Stimulated activated CD4-positive, alpha-beta T cell treated with anti-CD3 and anti-CD28 coated beads, TNF-alpha, amount 100 ng/mL, for 4 hours (primary cell): ENCODE data around the gene MYBL2.
"Not testable (repeated sequence)": the region's sequence is repeated elsewhere in the genome, so short reads cannot be mapped to it uniquely, and the experiment has no call there.

ENCODE experiments used
- DNase-seq, 3 experiments: peaks; one replicate each; pipeline ENCODE4 v3.0.0-alpha.2; 2020; ENCODE audit warnings: low read depth in 3 of 3

The MYBL2 gene

DNA sequence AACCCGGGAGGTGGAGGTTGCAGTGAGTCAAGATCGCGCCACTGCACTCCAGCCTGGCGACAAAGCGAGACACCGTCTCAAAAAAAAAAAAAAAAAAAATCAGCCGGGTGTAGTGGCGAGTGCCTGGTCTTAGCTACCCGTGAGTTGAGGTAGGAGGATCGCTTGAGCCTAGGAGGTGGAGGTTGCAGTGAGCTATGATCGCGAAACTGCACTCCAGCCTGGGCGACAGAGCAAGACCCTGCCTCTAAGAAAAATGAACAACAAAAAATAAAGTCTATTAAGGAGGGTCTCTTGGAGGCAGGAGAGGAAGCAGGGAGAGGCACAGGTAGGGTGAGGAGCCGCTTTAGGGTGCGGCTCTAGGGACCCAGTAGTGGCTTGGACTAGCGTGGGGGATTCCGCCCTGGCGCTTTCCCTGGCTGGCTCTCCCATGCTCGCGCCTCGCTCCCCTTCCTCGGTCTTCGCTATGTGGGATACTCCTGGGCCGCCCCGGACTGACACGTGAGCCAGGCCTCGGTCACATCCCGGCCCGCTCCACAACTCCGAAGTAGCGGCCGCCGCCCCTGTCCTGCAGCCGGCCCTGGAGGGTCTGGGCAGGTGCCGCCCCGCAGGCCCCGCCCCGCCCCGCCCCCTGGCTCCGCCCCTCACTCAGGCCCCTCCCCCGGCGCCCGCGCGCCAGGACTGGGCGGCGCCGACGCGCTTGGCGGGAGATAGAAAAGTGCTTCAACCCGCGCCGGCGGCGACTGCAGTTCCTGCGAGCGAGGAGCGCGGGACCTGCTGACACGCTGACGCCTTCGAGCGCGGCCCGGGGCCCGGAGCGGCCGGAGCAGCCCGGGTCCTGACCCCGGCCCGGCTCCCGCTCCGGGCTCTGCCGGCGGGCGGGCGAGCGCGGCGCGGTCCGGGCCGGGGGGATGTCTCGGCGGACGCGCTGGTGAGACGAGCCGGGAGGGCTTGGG is at the start of gene MYBL2:
Gene MYBL2 (plus strand): TSS at position 739 of the 953 bp plus-strand sequence. CDS start 170 bp downstream, at position 909.
- DNase-seq = peak; percentile 35 to 57 (median 51)

- DNase-seq = no peak
Measured at GRCh38 chr20:43631598-43631997, 35.3 kb upstream of the MYBL2 start.

- DNase-seq = no peak
Measured at GRCh38 chr20:43636429-43636828, 30.5 kb upstream of the MYBL2 start.

GRCh38 chr20:43642548-43642947 is 24.4 kb upstream of the MYBL2 start:
- no peak for DNase-seq

DNA sequence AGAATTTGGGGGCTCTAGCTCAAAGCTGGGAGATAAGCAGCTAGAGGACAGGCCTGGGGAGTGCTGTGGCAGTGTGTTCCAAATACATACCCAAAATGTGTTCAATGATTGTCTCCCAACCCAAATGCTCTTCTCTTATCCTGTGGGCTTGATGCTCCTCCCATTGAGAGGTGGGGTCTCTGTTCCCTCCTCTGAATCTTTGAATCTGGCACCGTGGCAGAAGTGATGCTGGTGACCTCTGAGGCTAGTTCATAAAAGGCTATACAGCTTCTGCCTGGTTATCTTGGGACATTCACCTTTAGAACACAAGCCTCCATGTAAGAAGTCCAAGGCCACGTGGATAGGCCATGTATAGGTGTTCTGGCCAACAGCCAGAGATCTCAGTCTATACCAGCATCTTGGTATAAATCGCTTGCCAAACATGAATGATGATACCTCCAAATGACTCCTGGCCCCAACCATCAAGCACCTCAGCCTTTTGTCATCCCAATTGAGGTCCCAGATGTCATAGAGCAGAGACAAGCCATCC is 15.9 kb upstream of the MYBL2 start:
- DNase-seq = no peak

DNA sequence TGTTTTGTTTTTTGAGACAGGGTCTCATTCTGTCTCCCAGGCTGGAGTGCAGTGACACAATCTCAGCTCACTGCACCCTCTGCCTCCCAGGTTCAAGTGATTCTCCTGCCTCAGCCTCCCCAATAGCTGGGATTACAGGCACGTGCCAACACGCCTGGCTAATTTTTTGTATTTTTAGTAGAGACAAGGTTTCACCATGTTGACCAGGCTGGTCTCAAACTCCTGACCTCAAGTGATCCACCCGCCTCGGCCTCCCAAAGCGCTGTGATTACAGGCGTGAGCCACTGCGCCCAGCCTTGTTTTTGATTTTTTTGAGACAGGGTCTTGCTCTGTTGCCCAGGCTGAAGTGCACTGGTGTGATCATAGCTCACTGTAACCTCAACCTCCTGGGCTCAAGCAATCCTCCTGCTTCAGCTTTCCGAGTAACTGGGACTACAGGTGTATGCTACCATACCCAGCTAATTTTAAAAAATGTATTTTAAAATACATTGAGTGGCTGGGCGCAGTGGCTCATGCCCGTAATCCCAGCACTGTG is 15.2 kb upstream of the MYBL2 start:
- not testable (repeated sequence) for DNase-seq

DNA sequence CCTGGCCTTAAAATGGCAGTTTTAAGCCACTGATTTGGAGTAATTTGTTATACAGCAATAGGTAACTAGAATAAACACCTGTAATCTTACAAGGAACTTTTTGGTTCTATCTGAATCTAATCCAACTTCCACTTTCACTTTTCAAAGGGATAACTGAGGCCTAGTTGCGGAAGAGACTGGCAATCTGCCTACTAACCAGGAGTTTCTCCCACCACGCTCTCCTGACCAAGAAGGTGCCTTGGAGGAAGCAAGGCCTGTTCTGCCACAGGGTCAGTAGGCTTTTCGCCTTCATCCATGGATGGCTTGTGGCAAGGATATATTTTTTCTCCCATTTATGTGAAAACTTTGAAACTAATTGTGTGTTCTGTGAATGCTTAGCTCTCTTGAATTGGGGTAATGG is 12.9 kb upstream of the MYBL2 start:
- no peak for DNase-seq

- DNase-seq = not testable (repeated sequence)
Measured at GRCh38 chr20:43655176-43655575, 11.7 kb upstream of the MYBL2 start.

- no peak for DNase-seq
Measured at GRCh38 chr20:43655937-43656336, 11.0 kb upstream of the MYBL2 start.

GRCh38 chr20:43658069-43658722 is 8.7 kb upstream of the MYBL2 start:
- DNase-seq = no peak

DNA sequence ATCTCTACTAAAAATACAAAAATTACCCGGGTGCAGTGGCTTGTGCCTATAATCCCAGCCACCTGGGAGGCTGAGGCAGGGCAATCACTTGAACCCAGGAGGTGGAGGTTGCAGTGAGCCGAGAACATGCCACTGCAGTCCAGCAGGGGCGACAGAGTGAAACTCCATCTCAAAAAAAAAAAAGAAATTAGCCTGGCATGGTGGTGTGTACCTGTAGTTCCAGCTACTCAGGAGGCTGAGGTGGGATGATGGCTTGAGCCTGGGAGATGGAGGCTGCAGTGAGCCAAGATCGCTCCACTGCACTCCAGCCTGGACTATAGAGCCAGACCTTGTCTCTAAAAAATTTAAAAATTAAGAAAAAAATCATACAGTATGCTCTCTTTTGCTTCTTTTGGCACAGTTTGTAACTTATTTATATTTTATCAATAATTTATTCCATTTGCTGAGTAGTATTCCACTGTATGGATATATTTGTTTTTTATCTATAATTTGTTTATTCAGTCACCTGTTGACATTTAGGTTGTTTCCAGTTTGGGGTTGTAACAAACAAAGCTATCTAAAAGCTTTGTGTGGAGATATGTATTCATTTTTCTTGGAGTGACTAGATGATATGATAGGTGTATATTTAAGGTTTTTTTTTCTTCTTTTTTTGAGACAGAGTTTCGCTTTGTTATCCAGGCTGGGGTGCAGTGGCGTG is 8.0 kb upstream of the MYBL2 start:
- DNase-seq = no peak

GRCh38 chr20:43662943-43663655 is 3.8 kb upstream of the MYBL2 start:
- no peak for DNase-seq

- no peak for DNase-seq
Measured at GRCh38 chr20:43665466-43666176, 1.3 kb upstream of the MYBL2 start.

DNA sequence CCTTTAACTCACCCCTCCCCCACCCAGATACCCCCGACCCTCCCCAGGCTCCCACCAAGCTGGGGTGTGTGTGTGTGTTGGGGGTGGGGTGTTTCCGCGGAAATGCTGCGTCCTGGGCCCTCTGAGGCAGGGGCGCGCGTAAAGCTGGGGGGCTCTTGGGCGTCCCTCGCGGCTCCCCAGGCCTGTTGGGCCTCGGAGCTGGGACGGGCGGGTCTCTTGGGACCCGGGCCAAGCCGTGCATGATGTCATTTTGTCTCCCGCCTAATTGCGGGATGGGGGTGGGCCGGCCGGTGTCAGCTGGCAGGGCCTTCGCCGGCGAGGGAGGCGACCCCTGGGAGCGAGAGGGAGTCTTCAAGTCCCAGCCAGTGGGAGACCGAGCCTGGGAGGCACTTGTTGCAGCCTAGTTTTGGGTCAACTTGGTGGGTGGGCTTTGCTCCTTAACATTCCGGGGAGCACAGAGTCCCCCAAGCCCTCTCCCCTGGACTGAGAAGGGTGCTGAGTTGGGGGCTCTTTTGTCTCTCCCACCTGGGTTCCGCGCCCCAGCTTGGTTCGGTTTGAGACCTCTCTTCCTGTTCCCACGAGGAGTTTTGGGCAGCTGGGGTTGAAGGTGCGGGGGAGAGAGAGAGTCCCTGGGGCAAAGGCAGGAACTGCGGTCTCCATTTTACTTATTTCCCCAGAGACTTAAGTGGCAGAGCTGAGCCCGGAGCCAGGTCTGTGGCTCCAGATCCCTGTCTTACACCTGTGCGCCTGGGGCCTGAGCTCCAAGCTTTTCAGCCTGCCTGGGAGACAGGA is 623 bp downstream of the MYBL2 start:
- no peak for DNase-seq

DNA sequence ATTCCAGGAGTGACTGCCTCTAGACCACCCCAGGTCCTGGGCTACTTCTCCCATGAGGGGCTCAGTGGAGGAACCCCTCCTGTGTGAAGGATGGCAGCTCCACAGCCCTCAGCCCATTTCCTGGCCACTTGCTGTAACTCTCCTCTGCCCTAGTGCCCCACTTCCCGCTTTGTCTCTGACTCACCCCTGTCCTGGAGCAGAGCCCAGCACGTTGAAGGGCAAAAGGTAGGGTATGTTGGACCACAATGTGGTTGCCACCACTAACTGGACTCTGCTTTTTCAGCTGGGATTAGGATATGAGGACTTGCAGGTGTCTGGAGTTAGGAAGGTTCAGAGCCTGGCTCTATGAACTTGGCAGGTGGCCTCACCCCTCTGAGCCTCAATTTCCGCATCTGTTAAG is 2.4 kb downstream of the MYBL2 start:
- DNase-seq = no peak

GRCh38 chr20:43670423-43670822 is 3.5 kb downstream of the MYBL2 start:
- no peak for DNase-seq

DNA sequence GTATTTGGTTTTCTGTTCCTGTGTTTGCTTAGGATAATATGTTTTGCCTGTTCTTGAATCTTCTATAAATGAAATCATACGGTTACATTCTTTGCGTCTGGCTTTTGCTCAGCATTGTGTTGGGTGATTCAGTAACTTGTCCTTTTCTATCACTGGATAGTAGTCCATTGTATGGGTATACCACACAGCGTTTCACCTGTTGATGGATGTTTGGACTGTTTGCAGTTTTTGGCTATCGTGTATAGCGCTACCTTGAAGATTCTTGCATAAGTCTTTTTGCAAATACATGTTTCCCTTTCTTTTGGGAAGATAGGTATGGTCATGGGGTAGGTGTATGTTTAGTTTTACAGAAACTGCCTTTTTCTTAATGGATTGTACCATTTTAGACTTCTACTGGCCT is 9.5 kb downstream of the MYBL2 start:
- DNase-seq = no peak

DNA sequence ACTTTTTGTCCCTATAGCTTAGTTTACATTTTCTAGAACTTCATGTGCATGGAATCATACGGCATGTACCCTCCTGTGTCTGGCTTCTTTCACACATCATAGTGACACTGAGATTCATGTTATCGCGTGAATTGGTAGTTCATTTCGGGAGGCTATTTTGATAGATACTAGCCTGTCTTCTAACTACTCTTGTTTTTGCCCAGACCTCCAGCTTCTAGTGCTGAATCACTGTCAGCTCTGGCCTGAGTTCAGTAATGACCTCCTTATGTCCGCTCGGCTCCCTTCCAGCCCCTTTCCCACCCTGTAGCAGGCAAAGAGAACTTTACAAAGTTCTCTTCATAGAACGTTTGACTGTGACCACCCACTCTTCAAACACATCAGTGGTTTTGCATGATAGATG is 14.1 kb downstream of the MYBL2 start:
- no peak for DNase-seq

DNA sequence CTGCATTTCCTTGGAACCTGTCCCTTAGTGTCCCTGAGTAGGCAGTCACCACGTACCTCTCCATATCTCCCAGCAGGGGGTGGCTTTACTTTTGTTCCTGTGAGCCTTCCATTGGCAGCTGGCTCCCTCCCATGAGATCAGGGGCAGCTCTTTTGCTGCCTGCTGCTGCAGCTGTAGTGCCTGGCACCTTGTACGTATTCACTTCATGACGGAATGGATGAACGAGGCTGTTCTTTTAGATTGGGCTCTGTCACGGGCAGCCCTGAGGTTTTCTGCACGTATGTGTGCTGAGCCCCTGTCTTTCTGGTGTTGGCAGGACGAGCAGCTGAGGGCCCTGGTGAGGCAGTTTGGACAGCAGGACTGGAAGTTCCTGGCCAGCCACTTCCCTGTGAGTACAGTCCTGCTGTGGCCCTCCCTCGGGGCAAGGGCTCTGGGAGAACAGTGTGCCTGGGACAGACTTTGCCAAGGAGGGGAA is 14.6 kb downstream of the MYBL2 start:
- no peak for DNase-seq

DNA sequence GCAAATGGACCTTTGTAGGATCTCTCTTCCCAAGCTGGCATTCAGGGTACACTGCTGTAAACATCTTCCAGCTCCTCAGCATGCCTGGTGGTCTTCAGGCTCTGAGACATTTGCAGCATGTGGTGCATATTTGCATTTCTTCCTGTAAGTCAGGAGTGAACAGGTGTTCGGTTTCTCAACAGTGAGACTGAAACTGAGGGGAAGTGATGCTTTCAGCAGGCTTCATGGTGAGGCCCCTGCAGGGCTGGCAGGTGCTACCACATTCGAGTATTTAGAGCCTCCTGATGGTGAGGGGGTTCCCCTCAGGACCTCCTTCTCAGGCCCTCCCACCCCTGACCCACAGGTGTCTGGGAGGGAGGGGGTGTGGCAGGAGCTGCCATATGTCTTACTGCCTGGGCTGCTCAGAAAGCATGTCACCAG is 15.1 kb downstream of the MYBL2 start:
- no peak for DNase-seq
